Osteocyte (in vitro differentiated cells): ENCODE data around the gene TOP3B. TPM values are rescaled to one million over a fixed set of nuclear protein-coding genes. Genes with fewer than 3 reads are reported as not detected.

ENCODE experiments used
- DNase-seq: peaks from one replicate; pipeline ENCODE4 v3.0.0; 2021; ENCODE audit warnings: mixed read lengths; ENCODE audit not compliant: unreplicated experiment; ENCODE audit errors: extremely low spot score
- H3K27ac Mint-ChIP-seq: one replicate; pipeline ENCODE4 v1.8.0; 2021; ENCODE audit warnings: mild to moderate bottlenecking, mixed read lengths; ENCODE audit not compliant: unreplicated experiment
- H3K27me3 Mint-ChIP-seq: one replicate; pipeline ENCODE4 v1.8.0; 2021; ENCODE audit warnings: mixed read lengths; ENCODE audit not compliant: unreplicated experiment
- H3K36me3 Mint-ChIP-seq: one replicate; pipeline ENCODE4 v1.8.0; 2021; ENCODE audit warnings: mixed read lengths; ENCODE audit not compliant: unreplicated experiment
- H3K4me1 Mint-ChIP-seq: one replicate; pipeline ENCODE4 v1.8.0; 2021; ENCODE audit warnings: mixed read lengths; ENCODE audit not compliant: unreplicated experiment
- H3K4me3 Mint-ChIP-seq: one replicate; pipeline ENCODE4 v1.8.0; 2021; ENCODE audit warnings: mild to moderate bottlenecking, moderate library complexity, mixed read lengths; ENCODE audit not compliant: unreplicated experiment
- H3K9me3 Mint-ChIP-seq: one replicate; pipeline ENCODE4 v1.8.0; 2021; ENCODE audit warnings: mixed read lengths; ENCODE audit not compliant: unreplicated experiment
- total RNA-seq: library from RNA; stranded (reverse); gene quantifications from 2 replicates; pipeline ENCODE4 v1.2.1, GENCODE V29; 2021
- TF ChIP-seq, protein P1 (sequence below): fragments of 200-600 bp; sonication (generic); IDR thresholded peaks from 2 replicates; pipeline ENCODE4 v1.5.0; 2021; ENCODE audit warnings: antibody characterized with exemption, mild to moderate bottlenecking, moderate library complexity

TOP3B gene
- total RNA-seq, 1 donor from 2014 or later, result 46.0 TPM

DNA sequence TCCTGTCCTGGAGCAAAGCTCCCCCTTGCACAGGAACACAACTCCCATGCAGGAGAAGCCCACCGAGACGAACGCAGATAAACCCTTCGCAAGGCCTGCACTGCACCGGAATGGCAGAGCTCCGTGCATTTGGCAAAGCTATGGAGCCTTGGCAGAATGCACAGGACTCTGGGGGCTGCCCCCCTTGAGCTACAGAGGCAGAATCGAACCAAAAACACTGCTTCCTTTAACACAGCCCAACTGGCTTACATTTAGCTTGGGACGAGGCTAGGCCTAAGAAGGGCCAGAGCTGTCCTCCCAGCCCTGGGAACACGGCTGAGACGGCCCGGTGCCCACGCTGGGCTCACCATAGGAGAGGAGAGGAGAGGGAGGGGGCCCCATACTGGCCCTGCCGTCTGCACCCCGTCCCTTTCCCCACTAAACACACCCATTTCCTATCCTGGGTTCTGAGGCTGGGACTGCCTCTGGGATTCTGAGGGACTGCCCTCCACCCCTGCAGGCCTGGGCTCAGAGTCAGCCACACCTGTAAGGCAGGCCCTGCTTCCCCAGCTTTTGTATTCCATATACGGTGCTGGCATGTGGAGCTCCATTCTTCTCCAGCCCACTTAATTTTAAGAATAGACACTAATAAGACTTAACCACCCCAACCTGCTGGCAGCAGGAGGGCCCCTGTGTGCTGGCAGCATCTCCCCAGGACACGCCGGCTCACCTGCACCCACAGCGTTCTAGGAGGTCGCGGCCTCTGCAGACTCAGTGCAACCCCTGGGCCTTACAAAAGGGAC lies 62.9 kb downstream of the TOP3B start:
- H3K27me3 Mint-ChIP-seq, result no peaks in the 10 kb centered on the region
- DNase-seq, result no peak
- TF ChIP-seq, protein P1, sequence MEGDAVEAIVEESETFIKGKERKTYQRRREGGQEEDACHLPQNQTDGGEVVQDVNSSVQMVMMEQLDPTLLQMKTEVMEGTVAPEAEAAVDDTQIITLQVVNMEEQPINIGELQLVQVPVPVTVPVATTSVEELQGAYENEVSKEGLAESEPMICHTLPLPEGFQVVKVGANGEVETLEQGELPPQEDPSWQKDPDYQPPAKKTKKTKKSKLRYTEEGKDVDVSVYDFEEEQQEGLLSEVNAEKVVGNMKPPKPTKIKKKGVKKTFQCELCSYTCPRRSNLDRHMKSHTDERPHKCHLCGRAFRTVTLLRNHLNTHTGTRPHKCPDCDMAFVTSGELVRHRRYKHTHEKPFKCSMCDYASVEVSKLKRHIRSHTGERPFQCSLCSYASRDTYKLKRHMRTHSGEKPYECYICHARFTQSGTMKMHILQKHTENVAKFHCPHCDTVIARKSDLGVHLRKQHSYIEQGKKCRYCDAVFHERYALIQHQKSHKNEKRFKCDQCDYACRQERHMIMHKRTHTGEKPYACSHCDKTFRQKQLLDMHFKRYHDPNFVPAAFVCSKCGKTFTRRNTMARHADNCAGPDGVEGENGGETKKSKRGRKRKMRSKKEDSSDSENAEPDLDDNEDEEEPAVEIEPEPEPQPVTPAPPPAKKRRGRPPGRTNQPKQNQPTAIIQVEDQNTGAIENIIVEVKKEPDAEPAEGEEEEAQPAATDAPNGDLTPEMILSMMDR, result no peak
- H3K4me1 Mint-ChIP-seq, result peaks cover 3% of the 10 kb centered on the region
- peaks cover 2% of the 10 kb centered on the region for H3K36me3 Mint-ChIP-seq
- no peak overlapping the region for H3K4me3 Mint-ChIP-seq
- H3K9me3 Mint-ChIP-seq, result no peaks in the 10 kb centered on the region
- H3K27ac Mint-ChIP-seq, result no peak overlapping the region

DNA sequence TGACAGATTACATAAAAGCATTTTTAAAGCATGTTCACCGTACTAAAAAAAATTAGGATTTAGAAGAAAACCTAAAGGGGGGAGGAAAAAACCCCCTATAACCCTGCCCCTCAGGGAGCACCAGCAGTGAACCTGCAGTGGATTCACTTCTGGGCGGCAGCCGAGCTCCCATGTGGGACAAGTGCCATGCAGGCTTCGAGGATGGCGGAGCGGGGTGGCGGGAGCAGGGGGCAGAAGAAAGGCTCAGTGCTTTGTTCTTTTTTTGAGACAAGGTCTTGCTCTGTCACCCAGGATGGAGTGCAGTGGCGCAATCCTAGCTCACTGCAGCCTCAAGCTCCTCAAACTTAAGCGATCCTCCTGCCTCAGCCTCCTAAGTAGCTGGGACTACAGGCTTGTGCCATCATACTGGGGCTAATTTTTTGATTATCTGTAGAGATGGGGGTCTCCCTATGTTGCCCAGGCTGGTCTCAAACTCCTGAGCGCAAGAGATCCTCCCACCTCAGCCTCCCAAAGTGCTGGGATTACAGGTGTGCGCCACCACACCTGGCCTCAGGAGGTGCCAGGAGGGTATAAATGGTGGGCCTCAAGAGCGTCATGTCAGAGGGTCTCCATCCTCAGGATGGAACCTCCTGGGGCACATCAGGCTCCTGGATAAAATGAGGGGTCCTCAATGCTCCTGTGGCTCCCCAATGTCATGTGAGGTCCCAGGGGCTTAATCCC lies 64.0 kb downstream of the TOP3B start:
- H3K27ac Mint-ChIP-seq, result no peak overlapping the region
- DNase-seq, result no peak
- TF ChIP-seq, protein P1, result no peak
- peaks cover 2% of the 10 kb centered on the region for H3K36me3 Mint-ChIP-seq
- no peaks in the 10 kb centered on the region for H3K9me3 Mint-ChIP-seq
- H3K27me3 Mint-ChIP-seq, result no peaks in the 10 kb centered on the region
- peaks cover 3% of the 10 kb centered on the region for H3K4me1 Mint-ChIP-seq
- H3K4me3 Mint-ChIP-seq, result no peak overlapping the region

DNA sequence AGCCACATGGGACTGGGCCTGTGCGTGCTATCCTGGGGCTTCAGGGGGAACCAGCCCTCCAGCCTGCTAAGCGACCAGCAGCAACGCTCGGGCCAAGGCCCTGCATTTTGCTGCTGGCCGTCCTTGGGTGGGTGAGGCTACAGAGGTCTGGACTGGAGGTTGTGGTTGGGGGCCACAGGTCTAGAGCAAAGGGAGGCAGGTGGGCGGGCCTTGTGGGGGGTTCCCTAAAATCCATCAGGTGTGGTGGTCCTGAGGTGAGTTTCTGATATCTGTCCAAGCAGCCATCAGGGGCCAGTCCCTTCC lies 64.7 kb downstream of the TOP3B start:
- Mint-ChIP-seq H3K9me3 (no peaks in the 10 kb centered on the region), H3K4me3 (no peak overlapping the region), H3K27ac (no peak overlapping the region), H3K4me1 (peaks cover 3% of the 10 kb centered on the region), H3K36me3 (peaks cover 2% of the 10 kb centered on the region), H3K27me3 (no peaks in the 10 kb centered on the region)
- TF ChIP-seq, protein P1, result no peak
- no peak for DNase-seq

DNA sequence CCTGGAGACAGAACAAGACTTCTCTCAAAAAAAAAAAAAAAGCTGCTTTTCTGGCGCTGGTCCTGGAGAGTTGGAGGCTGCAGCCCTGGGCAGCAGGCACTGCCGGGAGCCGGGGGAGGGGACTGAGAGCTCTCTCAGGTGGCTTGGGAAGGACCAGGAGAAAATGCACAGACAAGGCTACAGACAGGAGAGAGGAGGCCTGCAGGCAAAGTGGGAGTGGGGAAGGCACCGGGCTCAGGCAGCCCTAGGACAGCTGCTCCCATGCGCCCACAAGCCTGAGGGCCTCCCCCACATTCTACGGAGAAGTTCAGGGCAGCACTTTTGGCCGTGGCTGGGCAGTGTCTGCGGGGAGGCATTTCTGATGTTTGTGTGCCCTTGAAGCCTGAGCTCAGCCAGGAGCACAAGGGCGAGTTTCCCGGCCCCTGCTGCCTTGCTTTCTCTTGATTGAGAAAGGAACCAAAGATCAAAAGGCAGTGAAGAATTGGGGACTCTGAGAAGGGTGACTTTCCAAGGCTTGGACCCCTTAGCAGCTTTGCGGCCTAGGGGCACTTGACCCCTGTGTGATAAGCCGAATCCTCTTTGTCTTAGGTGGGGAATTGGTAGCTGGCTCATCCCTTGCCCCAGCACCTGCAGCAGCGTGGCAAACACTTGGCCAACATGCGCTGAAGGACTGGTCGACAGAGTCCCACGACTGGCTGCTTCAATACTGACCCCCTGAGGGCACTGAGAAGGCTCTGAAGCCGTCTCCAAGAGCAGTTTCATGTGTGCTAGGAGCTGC lies 65.2 kb downstream of the TOP3B start:
- no peaks in the 10 kb centered on the region for H3K27me3 Mint-ChIP-seq
- DNase-seq, result no peak
- TF ChIP-seq, protein P1, result no peak
- peaks cover 3% of the 10 kb centered on the region for H3K4me1 Mint-ChIP-seq
- peaks cover 2% of the 10 kb centered on the region for H3K36me3 Mint-ChIP-seq
- H3K9me3 Mint-ChIP-seq, result no peaks in the 10 kb centered on the region
- H3K4me3 Mint-ChIP-seq, result no peak overlapping the region
- no peak overlapping the region for H3K27ac Mint-ChIP-seq
